ENCODE data around the gene TNC.

Gene TNC

DNA sequence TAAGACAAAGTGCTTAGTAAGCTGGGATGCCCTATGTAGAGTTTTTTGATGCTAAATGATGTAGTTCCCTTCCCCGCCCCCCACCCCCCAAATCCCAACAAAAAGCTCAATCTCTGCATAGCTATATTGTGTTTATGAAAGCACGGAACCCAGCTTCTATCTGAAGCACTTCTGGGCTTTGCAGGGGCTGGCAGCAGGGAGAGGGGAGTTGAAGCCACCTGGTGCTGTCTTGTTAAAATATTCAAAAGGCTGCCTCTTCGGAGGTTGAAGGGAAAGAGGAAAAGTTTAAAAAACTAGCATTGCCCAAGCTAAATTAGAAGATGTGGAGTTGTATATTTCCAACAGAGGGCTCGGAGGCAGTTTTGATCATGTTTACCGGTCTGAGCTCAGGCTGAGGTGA, 5.0 kb upstream of the TNC start:
- in situ Hi-C loops (cut with MboI; ENCODE audit: low sequenced_read_pairs): no loop called here
- peaks cover 9% of the 10 kb centered on the region for H3K27me3 ChIP-seq (ENCODE audit: low read depth)

DNA sequence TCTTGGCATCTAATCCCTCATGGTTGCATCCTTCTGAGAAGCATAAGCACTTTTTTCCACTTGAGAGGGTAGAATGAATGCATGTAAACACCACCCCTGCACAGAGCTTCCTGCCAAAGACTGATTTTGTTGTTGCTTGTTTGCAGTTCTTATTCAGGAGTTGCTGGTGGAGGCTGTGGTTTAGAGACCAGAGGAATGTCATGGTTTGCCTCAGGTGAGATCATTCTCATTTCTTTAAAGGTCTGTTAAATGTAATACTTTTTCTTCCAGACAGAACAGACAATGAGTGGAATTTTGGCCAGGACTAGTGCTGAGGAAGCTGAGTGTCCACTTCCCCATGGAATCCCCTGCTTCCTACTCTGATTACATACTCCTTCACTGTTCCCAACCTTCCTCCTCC, 3.2 kb upstream of the TNC start:
- in situ Hi-C loops (cut with MboI; ENCODE audit: low sequenced_read_pairs): no loop called here
- no peak overlapping the region for H3K4me3 ChIP-seq
- H3K4me1 ChIP-seq: no peaks in the 10 kb centered on the region
- no peaks in the 10 kb centered on the region for H3K9me3 ChIP-seq
- no peaks in the 10 kb centered on the region for H3K36me3 ChIP-seq (replicated peaks)
- no peak for DNase-seq (ENCODE audit: low spot score in 2 of 2)
- peaks cover 18% of the 10 kb centered on the region for H3K27me3 ChIP-seq (ENCODE audit: low read depth)

More for the DNA sequence above, 5.0 kb upstream of the TNC start:
- no peak overlapping the region for H3K4me3 ChIP-seq
- H3K4me1 ChIP-seq: no peaks in the 10 kb centered on the region
- DNase-seq (ENCODE audit: low spot score in 2 of 2): no peak
- no peaks in the 10 kb centered on the region for H3K9me3 ChIP-seq
- H3K36me3 ChIP-seq (replicated peaks): no peaks in the 10 kb centered on the region

DNA sequence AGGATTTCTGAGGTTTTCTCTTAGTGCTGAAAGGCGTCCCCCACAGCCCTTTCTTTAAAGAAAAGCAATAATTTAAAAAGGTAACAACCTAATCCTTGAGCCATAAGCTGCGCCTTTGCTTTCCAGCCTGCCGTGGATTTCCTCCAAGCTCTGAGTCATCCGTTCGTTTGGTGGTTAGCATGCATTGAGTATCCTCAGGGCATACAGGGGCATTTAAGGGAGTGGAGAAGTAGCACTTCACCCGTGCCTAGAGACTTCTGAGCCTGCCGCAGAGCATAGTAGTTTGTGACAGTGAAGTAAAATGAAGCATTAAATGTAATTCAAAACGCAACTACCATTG, 892 bp upstream of the TNC start:
- Histone ChIP-seq H3K4me3 (no peak overlapping the region), H3K36me3 (replicated peaks) (no peaks in the 10 kb centered on the region), H3K27me3 (ENCODE audit: low read depth) (peaks cover 18% of the 10 kb centered on the region), H3K9me3 (no peaks in the 10 kb centered on the region), H3K4me1 (no peaks in the 10 kb centered on the region)
- DNase-seq (ENCODE audit: low spot score in 2 of 2): no peak
- in situ Hi-C loops (cut with MboI; ENCODE audit: low sequenced_read_pairs): no loop called here

DNA sequence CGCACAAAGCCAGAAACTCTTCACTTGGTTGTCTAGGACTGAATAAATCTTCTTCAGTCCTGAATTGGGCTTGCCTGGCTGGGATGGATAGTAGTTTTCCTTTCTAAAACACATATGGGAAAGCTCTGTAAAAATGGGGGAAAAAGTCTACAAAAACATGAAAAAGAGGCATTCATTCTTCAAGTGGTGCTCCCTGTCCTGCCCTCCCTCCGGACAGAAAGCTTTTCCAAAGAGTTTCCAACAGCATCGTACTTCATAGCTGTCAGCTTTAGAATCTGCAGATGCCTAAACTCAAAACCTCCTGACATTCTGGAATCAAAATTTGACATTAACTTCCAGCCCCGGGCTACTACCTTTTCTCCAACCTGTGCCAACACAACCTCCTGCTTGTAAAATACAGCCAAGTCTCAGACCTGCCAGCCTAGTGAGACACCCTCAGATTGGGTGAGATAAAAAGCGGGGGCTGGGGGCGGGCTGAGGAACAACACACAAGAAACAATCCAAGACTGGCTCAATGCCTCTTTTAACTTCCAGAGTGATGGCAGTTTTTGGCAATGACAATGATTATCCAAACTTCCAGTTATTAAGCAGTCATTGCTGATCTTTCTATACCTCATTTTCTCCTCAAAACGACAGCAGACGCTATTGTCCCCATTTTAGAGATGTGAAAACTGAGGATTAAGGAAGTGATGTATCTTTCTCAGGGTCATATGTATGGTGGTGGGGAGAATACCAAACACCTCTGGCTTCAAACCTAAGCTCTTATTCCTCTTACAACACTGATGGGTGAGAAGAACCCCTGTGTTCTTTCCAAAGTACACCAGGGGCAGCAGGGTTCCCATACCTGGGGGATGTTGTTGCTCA, 1.3 kb downstream of the TNC start:
- no peak for DNase-seq (ENCODE audit: low spot score in 2 of 2)
- peaks cover 18% of the 10 kb centered on the region for H3K27me3 ChIP-seq (ENCODE audit: low read depth)
- H3K4me1 ChIP-seq: no peaks in the 10 kb centered on the region
- no peaks in the 10 kb centered on the region for H3K9me3 ChIP-seq
- H3K4me3 ChIP-seq: no peak overlapping the region
- in situ Hi-C loops (cut with MboI; ENCODE audit: low sequenced_read_pairs): no loop called here
- H3K36me3 ChIP-seq (replicated peaks): no peaks in the 10 kb centered on the region

DNA sequence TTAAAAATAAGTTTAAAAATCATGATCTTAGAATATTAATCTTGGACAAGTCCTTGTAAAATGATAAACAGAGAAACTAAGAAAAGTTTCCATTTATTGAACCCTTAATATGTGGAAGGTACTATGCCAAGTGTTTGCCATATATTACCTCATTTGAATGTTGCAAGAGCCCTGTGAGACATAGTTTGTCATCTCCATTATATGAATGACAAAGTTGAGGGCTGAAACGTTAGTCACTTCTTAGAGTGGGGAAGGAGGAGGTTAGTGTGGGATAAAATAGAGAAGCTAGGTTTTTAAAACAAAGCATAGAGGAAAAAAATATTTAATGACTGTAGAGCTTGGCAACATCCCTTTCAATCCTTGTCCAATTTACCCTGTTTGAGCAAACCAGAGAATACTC, 2.0 kb downstream of the TNC start:
- no peak for DNase-seq (ENCODE audit: low spot score in 2 of 2)
- no peaks in the 10 kb centered on the region for H3K9me3 ChIP-seq
- H3K4me3 ChIP-seq: no peak overlapping the region
- peaks cover 18% of the 10 kb centered on the region for H3K27me3 ChIP-seq (ENCODE audit: low read depth)
- H3K4me1 ChIP-seq: no peaks in the 10 kb centered on the region
- no peaks in the 10 kb centered on the region for H3K36me3 ChIP-seq (replicated peaks)
- in situ Hi-C loops (cut with MboI; ENCODE audit: low sequenced_read_pairs): no loop called here

DNA sequence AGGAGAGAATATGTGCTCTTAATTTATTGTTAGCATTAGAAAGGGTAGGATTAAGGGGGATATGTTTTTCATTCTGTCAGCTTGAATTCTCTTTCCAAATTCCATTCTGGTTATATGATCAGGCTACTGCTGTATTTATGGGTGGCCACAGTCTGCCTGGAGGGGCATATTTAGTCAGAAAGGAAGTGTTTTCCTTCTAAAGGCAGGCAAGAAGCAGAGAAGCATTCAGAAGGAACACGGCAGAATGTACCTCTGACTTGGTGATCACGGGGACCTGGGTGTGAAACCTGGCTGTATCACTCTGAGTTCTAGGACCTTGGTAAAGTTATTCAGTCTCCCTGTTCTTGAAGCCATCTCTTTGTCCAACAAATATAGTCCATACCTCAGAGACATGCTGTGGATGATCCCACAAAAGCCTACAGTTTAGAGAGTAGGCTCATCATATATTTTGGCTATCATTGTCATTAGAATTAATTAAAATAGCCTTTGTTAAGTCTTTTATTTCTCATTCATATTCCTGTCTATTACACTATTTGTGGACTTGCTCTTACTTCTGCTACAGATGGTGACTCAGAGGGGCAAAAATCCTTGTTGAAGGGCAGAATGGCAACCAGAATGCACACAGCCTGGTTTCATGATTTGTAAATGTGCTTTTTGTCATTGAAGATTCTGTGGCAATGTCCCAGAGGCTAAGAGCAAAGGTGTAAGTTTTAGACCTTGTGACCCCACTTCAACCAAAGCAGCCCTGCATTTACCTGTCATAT, 2.7 kb downstream of the TNC start:
- Histone ChIP-seq H3K36me3 (replicated peaks) (no peaks in the 10 kb centered on the region), H3K4me1 (no peaks in the 10 kb centered on the region), H3K9me3 (no peaks in the 10 kb centered on the region), H3K27me3 (ENCODE audit: low read depth) (peaks cover 18% of the 10 kb centered on the region), H3K4me3 (no peak overlapping the region)
- DNase-seq (ENCODE audit: low spot score in 2 of 2): no peak
- in situ Hi-C loops (cut with MboI; ENCODE audit: low sequenced_read_pairs): no loop called here

DNA sequence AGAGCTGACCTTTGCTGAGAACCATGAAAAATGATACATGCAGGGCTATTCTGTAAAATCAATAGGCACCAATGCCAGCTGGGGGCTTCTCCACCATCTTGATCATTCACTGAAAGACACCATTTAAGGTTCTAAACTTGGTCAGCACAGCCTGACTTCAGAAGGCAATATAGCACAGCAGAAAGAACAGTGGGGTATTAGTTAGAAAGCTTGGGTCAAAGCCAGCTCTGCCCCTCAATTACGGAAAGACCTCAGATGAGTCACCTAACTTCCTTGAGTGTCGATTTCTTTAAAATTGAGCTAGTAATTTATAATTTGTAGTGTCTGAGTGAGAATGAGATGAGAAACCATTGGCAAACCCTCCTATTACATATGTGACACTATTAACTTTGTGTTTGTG, 3.4 kb downstream of the TNC start:
- in situ Hi-C loops (cut with MboI; ENCODE audit: low sequenced_read_pairs): no loop called here
- no peak for DNase-seq (ENCODE audit: low spot score in 2 of 2)
- Histone ChIP-seq H3K9me3 (no peaks in the 10 kb centered on the region), H3K4me3 (no peak overlapping the region), H3K4me1 (no peaks in the 10 kb centered on the region), H3K27me3 (ENCODE audit: low read depth) (peaks cover 16% of the 10 kb centered on the region), H3K36me3 (replicated peaks) (no peaks in the 10 kb centered on the region)

DNA sequence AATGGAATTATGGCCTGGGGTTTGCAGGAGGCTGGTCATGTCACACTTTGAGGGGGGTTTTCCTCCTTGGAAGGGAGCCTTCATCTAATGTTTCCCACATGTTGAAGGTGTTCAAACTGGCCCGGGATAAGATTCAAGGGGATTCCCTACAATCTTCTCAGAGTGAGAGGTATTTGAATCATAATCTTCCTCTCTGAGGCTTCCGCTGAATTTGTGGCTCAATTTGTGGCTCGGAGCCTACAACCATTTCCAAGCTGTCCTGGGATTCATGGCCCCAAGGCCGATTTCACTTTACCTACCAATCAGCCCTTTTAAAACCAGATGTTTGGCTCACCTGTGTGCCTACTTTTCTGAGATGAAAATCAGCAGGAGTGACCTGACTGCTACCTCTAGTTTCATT, 3.9 kb downstream of the TNC start:
- in situ Hi-C loops (cut with MboI; ENCODE audit: low sequenced_read_pairs): no loop called here
- H3K36me3 ChIP-seq (replicated peaks): no peaks in the 10 kb centered on the region
- peaks cover 16% of the 10 kb centered on the region for H3K27me3 ChIP-seq (ENCODE audit: low read depth)
- no peaks in the 10 kb centered on the region for H3K4me1 ChIP-seq
- no peak for DNase-seq (ENCODE audit: low spot score in 2 of 2)
- H3K4me3 ChIP-seq: no peak overlapping the region
- H3K9me3 ChIP-seq: no peaks in the 10 kb centered on the region

DNA sequence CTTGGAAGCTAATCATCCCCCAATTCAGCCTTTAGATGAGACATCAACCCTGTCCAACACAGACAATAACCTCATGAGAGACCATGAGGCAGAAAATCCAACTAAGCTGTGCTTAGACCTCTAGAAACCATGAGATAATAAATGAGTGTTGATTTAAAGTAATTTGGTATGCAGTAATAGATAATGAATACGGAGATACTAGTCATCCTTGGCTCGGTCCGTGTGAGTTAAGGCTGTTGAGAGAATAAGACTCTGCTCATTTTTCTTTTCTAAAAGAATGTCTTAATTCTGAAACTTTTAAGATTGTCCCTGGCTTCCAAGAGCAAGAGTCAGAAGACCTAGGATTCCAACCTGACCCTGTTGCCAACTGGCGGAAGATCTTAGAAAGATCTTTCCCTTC, 6.1 kb downstream of the TNC start:
- Histone ChIP-seq H3K9me3 (no peaks in the 10 kb centered on the region), H3K4me1 (no peaks in the 10 kb centered on the region), H3K27me3 (ENCODE audit: low read depth) (no peaks in the 10 kb centered on the region; the same call in 1 of the 2 replicates), H3K4me3 (no peak overlapping the region), H3K36me3 (replicated peaks) (no peaks in the 10 kb centered on the region)
- in situ Hi-C loops (cut with MboI; ENCODE audit: low sequenced_read_pairs): no loop called here
- no peak for DNase-seq (ENCODE audit: low spot score in 2 of 2)

DNA sequence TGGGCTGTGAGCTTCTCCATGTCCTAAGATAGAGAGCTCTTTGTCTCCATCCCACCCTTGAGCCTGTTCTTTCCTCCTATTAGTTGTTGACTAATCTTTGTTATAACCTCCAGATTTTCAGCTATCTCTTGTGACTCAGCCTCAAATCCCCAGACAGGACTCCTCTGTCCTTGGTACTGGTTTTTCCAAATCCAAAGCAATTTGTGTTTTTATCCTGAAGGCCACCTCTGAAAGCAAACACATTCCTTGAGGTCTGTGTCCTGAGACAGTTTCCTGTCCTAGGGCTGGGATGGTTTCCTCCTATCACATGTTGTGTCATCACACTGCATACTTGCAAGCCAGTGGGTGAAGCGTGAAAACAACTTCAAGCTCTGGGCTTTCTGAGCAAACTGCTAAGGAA, 8.5 kb downstream of the TNC start:
- H3K36me3 ChIP-seq (replicated peaks): no peaks in the 10 kb centered on the region
- H3K9me3 ChIP-seq: no peaks in the 10 kb centered on the region
- in situ Hi-C loops (cut with MboI; ENCODE audit: low sequenced_read_pairs): no loop called here
- no peak overlapping the region for H3K4me3 ChIP-seq
- DNase-seq (ENCODE audit: low spot score in 2 of 2): no peak
- H3K4me1 ChIP-seq: no peaks in the 10 kb centered on the region
- H3K27me3 ChIP-seq (ENCODE audit: low read depth): no peaks in the 10 kb centered on the region

DNA sequence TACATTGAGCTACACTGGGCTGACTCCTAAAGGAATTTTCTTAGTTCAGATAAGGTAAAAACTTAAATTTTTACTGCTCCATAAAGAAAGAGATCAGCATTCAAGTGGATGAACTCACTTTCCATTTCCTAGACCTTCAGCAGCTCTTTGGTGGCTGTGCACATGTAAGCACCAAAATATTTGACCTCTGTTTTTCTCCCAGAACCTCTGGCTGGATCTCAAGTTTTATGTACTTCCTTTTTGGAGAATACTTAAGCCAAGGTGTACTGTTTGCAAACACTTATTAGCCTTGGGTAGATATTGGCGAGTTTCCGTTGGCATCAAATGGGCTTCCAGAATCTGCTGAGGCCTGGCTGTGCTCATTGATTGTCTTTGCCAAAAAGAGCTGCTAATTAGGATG, 10.3 kb downstream of the TNC start:
- H3K4me1 ChIP-seq: no peaks in the 10 kb centered on the region
- no peaks in the 10 kb centered on the region for H3K36me3 ChIP-seq (replicated peaks)
- in situ Hi-C loops (cut with MboI; ENCODE audit: low sequenced_read_pairs): no loop called here
- no peaks in the 10 kb centered on the region for H3K27me3 ChIP-seq (ENCODE audit: low read depth)
- H3K9me3 ChIP-seq: no peaks in the 10 kb centered on the region
- H3K4me3 ChIP-seq: no peak overlapping the region
- no peak for DNase-seq (ENCODE audit: low spot score in 2 of 2)

DNA sequence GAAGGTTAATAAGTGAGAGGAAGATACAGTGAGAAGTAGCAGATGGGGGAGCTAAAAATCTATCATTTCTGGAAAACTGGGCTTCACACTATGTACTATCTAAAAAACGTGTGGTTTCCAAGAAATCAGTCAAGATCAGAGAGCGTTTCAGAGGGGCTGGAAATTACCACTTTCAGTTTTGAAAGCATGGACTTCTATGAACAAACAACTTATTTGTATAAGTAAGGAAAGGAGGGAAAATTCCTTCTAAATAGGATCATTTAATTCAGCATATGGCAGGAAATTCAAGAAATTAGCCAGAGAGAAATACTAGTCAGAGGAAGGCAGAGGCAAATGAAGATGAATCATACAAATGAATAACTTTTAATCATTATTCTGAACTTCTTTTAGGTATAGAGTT, 11.3 kb downstream of the TNC start:
- no peaks in the 10 kb centered on the region for H3K4me1 ChIP-seq
- H3K27me3 ChIP-seq (ENCODE audit: low read depth): no peaks in the 10 kb centered on the region
- in situ Hi-C loops (cut with MboI; ENCODE audit: low sequenced_read_pairs): no loop called here
- no peaks in the 10 kb centered on the region for H3K36me3 ChIP-seq (replicated peaks)
- H3K9me3 ChIP-seq: no peaks in the 10 kb centered on the region
- no peak overlapping the region for H3K4me3 ChIP-seq
- DNase-seq (ENCODE audit: low spot score in 2 of 2): no peak

DNA sequence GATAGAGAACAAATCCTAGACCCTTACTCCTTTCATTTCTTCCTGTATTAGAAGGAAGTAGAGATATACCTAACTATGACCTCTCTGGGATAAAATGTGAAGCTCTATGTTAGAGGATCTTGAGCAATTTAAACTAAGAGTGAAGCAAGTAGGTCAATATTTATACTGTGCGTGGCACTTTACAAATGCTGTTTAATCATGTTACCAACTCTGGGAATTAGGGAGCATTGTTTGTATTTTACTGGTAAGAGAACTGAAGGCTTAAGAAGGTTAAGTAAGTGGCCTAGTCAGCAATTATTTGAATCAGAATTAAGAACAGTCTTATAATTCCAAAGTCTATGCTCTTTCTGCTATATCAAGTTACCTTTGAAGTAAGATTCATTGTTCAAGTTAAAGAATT, 12.0 kb downstream of the TNC start:
- Histone ChIP-seq H3K4me1 (no peaks in the 10 kb centered on the region), H3K9me3 (no peaks in the 10 kb centered on the region), H3K4me3 (no peak overlapping the region), H3K27me3 (ENCODE audit: low read depth) (no peaks in the 10 kb centered on the region), H3K36me3 (replicated peaks) (no peaks in the 10 kb centered on the region)
- in situ Hi-C loops (cut with MboI; ENCODE audit: low sequenced_read_pairs): no loop called here
- no peak for DNase-seq (ENCODE audit: low spot score in 2 of 2)

DNA sequence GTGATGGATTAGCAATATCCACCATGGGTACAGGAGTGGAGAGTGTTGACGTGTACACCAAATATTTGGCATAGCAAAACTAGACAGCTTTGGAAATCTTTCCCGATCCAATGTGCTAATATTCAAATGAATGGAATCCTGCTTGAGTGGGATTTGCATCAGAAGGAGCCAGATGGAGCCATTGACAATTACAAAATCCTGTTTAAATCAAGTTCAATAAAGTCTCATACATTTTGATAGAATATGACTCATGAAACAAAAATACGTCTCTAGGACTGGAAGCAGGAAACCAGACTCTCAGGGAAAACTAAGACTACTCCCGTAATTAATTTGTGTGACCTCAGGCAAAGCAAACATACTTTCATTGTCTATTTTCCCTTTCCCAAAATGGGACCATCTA, 13.0 kb downstream of the TNC start:
- Histone ChIP-seq H3K4me1 (no peaks in the 10 kb centered on the region), H3K9me3 (no peaks in the 10 kb centered on the region), H3K4me3 (no peak overlapping the region), H3K36me3 (replicated peaks) (no peaks in the 10 kb centered on the region), H3K27me3 (ENCODE audit: low read depth) (no peaks in the 10 kb centered on the region)
- in situ Hi-C loops (cut with MboI; ENCODE audit: low sequenced_read_pairs): no loop called here
- no peak for DNase-seq (ENCODE audit: low spot score in 2 of 2)
